Right hindlimb (tissue), 1 donor: ENCODE measurements around the gene SFMBT1.
"Not testable (repeated sequence)": the region's sequence is repeated elsewhere in the genome, so short reads cannot be mapped to it uniquely, and the experiment has no call there.

Experiments used
- DNase-seq: peaks from one replicate; pipeline ENCODE4 v3.0.0-alpha.2; 2018

The SFMBT1 gene

DNA sequence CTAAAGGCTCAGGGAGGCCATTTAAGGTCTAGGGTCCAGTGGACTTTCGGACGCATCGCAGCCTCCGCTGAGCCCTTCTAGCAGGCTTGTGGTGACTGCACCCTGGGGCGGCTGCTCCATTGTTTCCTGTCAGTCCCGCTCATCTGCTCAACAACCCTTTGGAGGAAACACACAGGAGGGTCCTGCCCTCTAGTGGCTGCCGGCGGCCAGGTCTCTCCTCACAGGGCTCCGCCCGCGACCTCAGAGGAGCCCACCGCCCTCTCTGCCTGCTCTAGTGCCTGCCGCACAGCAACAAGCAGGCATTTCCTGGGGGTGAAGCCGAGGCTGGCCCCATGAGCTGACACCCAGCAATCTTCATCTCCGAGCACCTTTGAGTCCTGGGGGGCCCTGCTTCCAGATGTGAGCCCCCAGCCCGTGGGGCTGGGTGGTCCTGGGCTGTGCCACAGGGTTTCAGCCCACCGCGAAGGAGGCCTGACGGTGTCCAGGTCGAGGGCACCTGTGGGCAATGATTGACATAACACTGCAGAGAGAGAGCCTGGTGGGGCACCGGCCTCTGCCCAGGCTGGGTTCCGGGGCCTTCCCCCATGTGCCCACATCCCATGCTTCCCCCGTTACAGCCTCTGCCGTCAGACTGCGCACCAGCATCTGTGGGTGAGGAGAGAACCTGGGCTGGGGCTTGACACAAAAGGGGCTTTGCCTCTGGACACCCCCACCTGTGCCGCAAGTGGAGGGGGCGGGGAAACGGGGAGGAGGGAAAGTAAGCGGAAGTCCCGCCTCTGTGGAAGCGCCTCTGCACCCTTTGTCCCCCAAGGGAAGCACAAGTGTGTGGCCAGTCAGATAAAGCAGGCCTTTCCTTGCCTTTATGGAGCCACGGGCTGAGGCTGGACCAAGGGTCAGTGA lies 27.0 kb upstream of the SFMBT1 start:
- peak; percentile 86 for DNase-seq

DNA sequence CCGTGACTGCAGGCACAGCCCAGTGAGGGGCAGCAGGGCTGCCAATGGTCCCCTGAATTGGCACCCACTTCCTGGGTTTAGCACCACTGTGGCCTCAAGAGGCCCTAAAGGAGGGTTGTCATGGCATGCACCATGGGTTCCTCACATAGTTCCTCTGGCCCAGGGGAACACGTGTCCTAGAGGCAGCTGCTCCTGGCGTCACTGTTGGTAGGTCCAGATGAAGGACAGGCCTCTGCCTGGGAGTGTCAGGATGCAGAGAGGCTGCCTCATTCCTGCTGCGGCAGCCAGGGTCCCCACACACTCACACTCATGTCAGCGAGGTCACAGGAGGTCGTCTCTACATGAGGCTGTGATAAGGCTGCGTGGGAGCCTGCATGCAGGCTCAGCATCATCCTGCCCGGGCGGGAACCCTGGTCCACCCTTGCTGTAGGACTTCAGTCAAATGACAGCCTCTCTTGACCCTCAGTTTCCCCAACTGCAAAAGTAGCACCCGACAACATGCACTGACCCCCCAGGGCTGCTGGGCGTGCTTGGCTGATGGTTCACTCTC lies 26.1 kb upstream of the SFMBT1 start:
- DNase-seq: no peak

DNA sequence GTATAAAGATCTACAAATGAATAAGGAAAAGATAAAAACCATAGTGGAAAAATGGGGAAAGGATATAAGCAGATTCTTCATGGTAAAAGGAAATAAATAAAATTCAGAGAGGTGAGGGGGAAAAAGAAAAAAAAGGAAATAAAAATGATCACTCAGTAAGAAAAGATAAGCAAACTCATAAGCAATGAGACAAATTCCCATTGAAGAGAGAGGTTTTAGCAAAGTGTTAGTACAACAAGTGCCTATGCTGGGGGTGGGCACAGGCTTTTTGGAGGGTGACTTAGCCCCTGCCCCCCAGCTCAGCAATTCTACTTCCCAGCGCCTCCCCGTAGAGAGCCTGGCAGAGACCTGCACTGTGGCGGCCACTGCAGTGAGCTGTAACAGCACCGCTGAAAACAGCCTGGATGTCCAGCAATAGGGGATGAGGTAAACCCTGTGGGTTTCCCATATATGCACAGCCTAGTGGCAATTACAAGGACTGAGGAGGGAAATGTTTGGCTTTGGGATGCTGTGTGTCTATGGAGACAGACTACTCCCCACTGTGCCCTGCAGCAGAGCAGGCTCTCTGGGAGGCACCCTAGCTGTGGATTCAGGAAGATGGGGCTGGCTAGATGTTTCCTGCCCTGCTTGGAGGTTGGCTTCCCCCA lies 23.7 kb upstream of the SFMBT1 start:
- no peak for DNase-seq

DNA sequence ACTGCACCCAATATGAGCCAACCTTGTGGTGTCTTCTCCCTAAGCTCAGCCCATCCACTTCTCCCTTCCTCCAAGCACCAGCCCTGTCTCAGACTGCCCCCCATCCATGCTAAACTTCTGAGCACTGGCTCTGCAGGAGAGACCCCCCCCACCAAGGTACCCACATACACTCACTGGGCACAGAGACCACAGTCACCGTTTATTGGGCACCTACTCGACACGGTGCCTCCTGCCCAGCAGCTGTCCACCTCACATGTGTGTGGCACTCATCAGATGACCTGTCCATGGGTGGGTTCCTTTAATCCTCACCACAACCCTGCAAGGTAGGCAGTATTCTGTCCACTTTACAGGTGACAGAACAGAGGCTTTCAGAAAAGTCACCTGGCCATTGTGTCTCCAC lies 22.3 kb upstream of the SFMBT1 start:
- no peak for DNase-seq

DNA sequence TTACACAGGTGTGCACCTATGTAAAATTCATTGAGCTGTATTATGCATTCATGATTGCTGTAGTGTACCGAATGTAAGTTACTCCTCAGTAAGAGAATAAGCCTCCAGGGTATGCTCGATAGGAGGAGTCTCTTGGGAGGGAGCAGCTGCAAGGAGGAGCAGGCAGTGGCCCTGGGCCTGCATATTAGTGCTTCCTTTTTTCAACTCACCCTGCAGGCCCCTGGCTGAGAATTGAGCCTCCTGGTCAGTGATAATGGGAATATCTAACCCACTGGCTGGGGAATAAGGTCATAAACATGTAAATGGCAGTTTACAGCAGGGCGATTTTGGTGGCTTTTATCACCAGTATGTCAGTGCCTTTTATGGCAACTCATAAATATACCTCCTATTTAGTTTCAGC lies 21.7 kb upstream of the SFMBT1 start:
- no peak for DNase-seq

DNA sequence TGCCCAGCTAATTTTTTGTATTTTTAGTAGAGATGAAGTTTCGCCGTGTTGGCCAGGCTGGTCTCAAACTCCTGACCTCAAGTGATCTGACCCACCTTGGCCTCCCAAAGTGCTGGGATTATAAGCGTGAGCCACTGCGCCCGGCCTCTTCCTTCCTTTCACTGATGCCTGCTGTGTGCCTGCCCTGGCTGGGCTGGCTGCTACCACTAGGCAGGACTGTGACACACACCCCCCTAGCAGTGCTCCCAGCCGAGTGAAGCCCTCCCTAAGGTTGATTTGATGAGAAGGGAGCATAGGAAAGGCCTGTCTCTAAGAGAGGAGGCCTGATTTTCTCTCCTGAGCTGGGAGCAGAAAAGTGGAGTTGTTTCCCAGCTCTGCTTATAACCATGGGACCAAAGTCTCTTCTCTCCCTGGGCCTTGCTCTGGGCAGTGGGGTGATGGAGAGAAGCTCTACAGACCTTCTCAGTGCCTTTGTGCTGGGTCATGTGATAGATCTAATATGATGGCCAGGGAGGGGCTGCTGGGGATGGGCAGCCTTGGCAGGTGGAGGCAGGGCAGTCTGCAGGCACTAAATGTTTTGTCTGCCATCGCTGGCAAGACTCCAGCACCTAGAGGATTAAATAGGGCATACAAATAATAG lies 20.1 kb upstream of the SFMBT1 start:
- DNase-seq: no peak

DNA sequence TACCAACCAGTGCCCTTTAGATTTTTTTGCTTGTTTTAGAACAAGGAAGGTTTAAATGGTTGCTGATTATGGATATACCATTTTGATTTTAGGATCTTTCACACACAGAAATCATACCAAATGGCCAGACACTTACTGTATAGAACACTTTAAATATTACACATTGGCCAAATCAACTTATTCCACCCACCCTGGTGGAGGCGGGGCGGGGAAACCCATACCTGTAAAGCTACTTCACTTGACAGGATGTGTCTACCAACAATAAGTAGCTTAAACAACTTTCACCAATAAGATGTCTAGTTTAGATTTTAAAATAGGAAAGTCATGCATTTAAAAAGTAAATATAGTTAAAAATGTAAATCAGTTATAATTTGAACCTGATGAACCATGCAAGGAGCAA lies 17.0 kb upstream of the SFMBT1 start:
- no peak for DNase-seq

DNA sequence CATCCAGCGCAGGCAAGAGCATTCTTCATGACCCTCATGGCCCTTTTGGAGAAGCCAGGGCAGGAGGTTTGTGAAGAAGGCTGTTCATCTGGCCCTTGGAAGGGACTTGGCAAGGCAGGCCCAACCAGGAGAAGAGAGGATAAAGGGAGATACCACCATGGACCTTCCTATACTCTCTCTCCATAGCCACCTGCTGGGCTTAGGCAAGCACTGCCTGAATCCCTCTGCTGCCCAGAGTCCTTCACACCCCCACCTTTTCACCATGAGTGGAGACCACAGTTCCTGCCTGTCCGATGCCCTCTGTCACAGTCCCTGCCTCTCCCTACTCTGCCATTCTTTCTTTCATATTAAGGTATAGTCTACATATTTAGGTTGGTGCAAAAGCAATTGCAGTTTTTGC lies 10.6 kb upstream of the SFMBT1 start:
- no peak for DNase-seq

DNA sequence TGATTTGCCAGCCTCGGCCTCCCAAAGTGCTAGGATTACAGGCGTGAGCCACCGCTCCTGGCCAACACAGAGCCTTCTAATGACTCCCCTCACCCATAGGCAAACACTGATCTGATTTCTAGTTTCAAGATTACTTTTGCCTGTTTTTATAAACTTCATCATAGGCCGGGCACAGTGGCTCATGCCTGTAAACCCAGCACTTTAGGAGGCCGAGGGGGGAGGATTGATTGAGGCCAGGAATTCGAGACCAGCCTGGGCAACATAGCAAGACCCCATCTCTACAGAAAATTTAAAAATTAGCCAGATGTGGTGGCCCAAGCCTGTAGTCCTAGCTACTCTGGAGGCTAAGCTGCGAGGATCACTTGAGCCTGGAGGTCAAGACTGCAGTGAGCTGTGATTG lies 8.4 kb upstream of the SFMBT1 start:
- DNase-seq: not testable (repeated sequence)

DNA sequence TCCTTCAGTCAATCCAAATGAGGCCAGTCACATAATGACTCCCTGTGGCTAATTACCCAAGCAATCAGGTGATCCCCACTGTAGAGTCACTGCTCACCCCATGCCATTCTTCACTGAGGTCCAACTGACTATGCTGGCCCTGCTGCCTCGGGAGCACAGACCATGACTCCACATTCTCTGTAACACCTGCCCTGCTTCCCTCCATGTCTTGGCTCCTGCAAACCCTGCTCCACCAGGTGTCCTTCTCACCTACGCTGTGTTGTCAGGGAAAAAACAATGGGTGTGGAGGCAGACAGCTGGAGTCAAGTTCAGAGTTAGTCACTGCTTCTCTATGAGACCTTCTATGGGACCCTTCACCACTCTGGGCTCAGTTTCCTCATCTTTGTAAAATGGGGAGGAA lies 6.1 kb upstream of the SFMBT1 start:
- DNase-seq: no peak

DNA sequence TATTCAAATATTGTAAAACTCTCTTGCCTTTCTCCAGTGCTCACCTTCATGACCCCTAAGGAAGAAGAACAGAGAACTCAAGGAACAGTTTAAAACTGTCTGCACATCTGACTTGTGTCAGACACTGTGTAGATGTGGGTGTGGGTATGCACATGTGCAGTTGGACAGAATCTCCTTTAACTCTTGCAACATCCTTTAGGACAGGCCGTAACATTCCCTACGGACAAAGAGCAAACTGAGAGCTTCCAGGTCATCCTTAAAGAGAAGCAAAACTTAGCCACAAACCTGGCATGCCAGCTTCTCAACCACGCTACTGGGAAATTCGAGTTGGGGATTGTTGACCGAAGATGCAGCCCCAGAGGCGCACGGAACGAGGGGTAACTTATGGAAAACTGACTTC lies 4.1 kb upstream of the SFMBT1 start:
- DNase-seq: no peak

DNA sequence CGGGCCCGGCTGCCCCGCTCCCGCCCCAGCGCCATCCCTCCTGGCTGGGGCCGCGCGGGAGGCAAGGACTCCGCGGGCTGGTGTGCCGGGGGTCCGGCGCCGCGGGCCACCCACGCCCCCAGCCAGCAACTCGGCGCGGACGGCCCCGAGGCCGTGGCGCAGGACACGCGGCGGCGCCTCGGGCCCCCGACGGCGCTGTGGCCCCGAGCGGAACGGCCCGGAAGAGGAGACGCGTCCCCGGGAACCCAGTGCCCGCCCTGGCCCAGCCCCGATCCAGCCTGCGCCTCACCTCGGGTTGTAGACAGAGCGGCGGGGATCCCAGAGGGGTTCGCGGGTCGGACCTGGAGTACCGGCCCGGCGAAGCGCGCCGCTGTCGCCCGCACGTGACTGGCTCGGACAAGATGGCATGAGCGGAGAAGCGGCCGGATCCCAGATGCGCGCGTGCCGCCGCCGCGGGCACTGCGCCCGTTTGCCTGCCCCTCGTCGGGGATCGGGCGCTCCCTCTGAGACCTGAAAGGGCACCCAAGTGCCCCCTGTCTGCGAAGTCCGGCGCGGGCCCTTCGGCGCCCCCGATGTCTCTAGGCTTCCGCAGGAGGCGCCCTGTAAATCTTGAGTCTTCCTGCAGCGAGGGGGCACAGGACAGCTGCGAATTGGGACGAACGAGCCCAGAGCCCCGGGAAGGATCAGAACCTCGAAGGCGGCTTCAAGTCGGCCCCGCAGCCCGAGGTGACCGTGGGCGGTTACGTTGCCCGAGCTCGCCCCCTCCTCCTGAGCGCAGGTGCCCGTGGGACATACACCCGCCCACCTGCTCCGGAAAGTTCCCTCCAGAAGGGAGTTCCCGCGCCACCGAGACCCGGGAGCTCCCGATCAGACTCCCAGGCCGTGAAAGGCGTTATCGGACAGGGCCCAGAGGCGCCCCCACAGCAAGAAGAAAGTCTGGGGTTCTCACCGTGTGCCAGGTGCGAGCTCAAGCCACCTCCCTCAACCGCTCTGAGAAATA lies 598 bp upstream of the SFMBT1 start:
- peak; percentile 59 for DNase-seq

DNA sequence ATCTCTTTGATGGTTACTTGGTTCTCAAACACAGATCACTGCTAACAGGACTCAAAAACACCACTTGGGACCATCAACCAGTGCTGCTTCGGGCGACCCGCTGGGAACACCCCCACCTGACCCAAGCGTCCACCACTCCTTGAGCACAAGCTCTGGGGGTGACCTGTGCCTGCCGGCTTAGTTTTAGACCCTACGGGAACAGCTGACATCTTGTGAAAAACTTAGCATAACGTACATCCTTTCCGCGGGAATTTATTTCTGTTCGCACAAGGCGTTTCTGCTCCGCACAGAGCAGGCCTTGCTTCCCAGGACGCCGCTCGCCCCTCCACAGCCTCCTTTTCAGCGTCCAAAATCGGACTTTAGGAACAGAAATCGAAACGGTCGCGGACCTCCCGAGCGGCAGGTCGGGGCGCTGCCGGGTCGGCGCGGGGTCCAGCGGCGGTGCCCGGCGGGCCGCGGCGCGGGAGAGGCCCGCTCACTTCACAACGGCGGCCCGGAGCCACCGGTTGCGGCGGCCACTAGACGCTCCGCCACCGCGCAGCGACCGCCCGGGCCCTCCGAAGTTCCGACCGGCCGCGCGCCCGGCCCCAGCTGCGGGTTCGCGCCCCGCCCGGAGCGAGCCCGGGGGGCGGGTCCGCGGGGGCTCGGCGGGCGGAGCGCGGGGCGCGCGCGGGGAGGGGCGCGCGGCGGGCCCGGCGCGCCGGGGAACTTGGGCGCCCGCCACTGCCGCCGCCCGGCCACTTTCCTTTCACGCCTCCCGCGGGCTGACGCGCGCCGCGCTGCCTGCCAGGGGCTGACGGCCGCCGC lies 959 bp downstream of the SFMBT1 start:
- DNase-seq: peak; percentile 62

DNA sequence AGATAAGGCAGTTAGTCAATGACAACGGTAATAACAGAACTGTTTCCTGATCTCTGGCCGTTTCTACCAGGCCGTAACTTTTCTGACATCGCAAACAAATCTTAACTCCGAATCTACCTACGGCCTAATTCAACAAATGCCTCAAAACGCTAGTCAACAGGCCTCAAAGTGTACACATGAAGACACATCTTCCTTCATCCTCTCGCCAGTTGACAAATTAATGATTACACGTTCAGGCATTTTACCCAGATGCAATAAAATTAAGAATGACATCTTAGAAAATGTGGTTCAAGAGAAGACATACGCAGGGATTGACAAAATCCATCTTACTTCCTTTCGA lies 1.5 kb downstream of the SFMBT1 start:
- no peak for DNase-seq

DNA sequence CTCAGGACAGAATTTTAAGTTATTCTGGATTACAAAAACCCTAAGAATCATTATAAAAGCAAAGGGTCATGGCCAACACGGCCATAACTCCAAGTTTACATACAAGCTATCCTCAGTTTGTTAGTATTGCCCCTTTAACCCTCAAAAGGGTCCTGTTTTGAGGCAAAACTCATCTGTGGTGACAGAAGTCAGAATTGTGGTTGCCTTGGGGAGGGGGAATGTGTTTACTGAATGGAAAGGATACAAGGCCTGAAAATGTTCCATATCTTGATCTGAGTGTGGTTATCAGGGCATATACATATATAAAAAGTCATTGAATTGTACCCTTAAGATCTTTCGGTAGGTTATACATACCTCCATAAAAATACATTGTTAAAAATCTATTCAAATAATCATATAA lies 2.1 kb downstream of the SFMBT1 start:
- no peak for DNase-seq

DNA sequence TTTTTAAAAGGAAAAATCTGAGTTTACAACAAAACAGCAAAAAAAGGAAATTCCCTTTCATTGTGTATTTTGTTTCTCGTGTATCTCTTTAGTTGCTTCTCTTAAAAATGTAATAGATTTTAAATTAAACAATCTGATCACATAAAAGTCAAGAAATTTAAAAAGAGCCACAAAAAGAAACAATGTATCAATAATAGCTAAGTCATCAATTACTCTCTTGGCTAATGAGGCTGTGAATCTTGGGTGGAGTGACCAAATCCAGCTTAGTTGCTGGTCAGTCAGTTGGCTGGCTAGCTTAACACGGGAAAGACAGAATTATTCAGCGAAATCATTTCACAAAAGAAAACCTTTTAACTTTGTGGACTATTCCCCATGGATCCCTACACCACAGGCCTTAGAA lies 3.2 kb downstream of the SFMBT1 start:
- DNase-seq: no peak

DNA sequence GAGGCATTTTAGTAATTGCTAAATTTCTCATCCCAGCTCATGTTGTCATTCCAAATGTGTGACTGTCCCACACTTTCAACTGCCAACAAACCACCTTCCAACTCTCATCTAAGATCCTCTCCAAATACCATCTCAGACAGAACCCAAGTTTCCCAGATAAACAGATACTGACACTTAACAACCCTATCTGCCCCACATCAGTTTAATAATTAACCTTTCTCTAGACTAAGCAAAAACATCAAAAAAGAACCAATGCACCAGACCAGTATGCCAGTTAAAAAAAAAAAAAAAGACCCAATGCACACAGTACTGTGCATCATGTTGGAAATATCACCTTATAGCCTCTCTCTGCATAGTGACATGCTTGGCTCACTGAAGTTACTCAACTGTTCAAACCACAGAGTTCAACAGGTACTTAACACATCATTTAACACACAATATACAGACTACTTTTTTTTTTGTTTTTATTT lies 5.5 kb downstream of the SFMBT1 start:
- DNase-seq: no peak

DNA sequence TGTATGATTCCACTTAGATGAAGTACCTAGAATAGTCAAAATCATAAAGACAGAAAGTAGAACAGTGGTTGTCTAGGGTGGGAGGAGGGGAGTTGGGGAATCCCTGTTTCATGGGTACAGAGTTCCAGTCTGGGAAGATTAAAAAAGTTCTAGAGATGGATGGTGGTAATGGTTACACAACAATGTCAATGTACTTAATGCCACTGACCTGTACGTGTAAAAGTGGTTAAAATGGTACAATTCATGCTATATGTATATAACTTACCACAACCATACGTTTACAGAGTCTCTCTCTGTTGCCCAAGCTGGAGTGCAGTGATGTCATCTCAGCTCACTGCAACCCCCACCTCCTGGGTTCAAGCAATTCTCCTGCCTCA lies 6.5 kb downstream of the SFMBT1 start:
- DNase-seq: no peak

DNA sequence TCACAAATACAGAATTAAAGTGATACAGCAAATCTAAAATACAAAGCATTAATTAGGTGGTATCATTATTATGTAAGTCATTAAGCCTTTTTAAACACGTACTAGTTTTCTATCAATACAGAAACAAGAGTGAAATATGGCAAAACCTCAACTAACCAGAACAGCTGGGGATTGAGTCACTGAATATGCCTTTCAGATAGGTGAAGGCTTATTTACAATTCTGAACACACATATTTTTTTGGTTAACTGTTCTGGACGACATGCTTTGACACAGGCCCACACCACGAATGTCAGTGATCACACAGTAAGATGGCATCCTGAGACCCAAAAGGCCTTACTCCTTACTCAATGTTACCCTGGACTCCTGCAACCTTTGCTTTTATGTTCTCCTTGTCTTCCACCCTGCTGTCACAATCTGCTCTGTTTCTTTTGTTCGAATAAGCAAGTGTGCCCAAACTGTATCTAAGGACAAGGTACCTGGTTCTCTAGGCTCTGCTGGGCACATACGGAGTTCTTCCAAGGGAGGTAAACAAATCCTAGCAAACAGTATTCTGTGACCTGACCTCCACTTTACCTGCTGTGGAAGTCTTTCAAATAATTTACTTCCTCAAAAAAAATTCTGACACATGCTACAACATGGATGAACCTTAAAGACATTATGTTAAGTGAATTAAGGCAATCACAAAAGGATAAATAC lies 7.0 kb downstream of the SFMBT1 start:
- DNase-seq: no peak

DNA sequence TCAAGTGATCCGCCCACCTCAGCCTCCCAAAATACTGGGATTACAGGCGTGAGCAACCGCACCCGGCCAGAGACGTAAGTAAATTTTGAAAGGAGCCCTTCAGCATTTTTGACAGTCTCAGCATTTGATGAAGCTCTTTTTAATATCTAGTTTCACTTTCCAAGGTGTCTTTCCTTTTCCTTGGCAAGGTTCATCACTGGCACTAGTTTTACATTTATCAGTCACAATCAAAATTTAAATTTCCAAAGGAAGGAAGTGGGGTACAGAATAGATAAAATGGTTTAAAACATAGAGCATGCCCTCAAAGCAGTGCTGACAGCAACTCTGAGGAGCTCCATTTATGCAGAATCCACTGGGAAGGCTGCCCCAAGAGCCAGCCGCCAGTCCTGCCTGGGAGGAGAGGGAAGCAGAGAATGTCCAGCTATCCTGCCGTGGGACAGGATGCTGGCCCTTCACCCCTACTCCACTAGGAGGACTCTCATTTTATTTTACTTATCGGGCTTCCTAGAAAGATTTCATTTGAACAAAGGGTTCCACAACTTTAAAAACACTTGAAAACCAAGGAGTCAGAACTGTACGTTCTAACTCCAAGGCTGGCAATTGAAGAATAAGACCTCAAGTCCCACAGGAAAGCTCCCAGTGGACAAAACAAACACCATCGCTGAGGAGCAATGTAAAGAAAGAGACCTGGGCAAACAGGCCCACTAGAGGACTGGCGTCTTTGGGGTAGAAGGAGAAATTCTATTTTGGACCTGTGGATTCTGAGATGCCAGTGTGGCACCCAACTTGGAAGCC lies 9.9 kb downstream of the SFMBT1 start:
- DNase-seq: no peak
